ENCODE results near the gene KSR1. TPM values are rescaled to one million over a fixed set of nuclear protein-coding genes. Genes with fewer than 3 reads are reported as not detected.

The KSR1 gene
- total and polyA plus RNA-seq, 9 of the 15 experiments (the other 6 are each of a cell fraction or from before 2014, with no cell fraction given): 1.4 to 51.7 (median 18.4) TPM

GRCh38 chr17:27575096-27575911 lies 119.1 kb downstream of the KSR1 start (continued):
- TF ChIP-seq PBX2 (CRISPR knock-in tag; IDR thresholded peaks at IDR 0.05; ENCODE audit: low read depth) (no peak), PBX2 (tag; conservative IDR thresholded peaks at IDR 0.05; ENCODE audit: low read depth) (peak; percentile 70), TAF1 (IDR thresholded peaks at IDR 0.05; ENCODE audit: control insufficient read depth, extremely low read depth, insufficient read depth, low read length, severe bottlenecking) (no peak), RREB1 (CRISPR knock-in tag; IDR thresholded peaks at IDR 0.05) (peak; percentile 97), CCAR2 (IDR thresholded peaks at IDR 0.05; ENCODE audit: low read depth, low read length) (no peak), OTX1 (CRISPR knock-in tag; IDR thresholded peaks at IDR 0.05) (peak; percentile 93), NUFIP1 (IDR thresholded peaks at IDR 0.05; ENCODE audit: partially characterized antibody) (peak; percentile 20), ZNF133 (CRISPR knock-in tag; IDR thresholded peaks at IDR 0.05) (peak; percentile 97), ZNF280A (IDR thresholded peaks at IDR 0.05; ENCODE audit: low read depth, partially characterized antibody) (no peak), KLF13 (tag; IDR thresholded peaks at IDR 0.05; ENCODE audit: borderline replicate concordance, low read depth) (peak; percentile 65; the same call in 1 of the 2 replicates), ZNF324 (CRISPR knock-in tag; IDR thresholded peaks at IDR 0.05) (peak; percentile 83), ZNF518B (CRISPR knock-in tag; IDR thresholded peaks at IDR 0.05) (peak; percentile 51; the same call in 1 of the 2 replicates)
